Left lung (tissue), 10 donors: ENCODE measurements around the gene PDCD2. TPM values are rescaled to one million over a fixed set of nuclear protein-coding genes. Genes with fewer than 3 reads are reported as not detected.

Source experiments
- ATAC-seq: fragments of 200-7000 bp; cut with Tn5 transposase; one replicate; pipeline ENCODE4 v1.9.1; 2020; ENCODE audit warnings: moderate library complexity
- DNase-seq, 4 donors: peaks; one replicate each; pipeline ENCODE4 v3.0.0-alpha.2; 2013 to 2020
- H3K27ac ChIP-seq, 2 donors: fragments of 200-600 bp; sonication (generic) in 1 of 2; one replicate each; pipeline versions ENCODE4 v1.5.0 to v1.8.0; 2020 to 2021
- H3K27me3 ChIP-seq, 2 donors: fragments of 200-600 bp; sonication (generic) in 1 of 2; one replicate each; pipeline versions ENCODE4 v1.5.0 to v1.8.0; 2020 to 2021
- H3K36me3 ChIP-seq, 2 donors: fragments of 200-600 bp; sonication (generic) in 1 of 2; one replicate each; pipeline versions ENCODE4 v1.5.0 to v1.8.0; 2020 to 2021
- H3K4me1 ChIP-seq, 2 donors: fragments of 200-600 bp; one replicate each; pipeline ENCODE4 v1.8.0; 2021
- H3K4me3 ChIP-seq, 2 donors: fragments of 200-600 bp; sonication (generic) in 1 of 2; one replicate each; pipeline versions ENCODE4 v1.5.0 to v1.8.0; 2020 to 2021; ENCODE audit warnings: mild to moderate bottlenecking in 1 of 2
- H3K9me3 ChIP-seq, 2 donors: fragments of 200-600 bp; sonication (generic) in 1 of 2; one replicate each; pipeline versions ENCODE4 v1.5.0 to v1.8.0; 2020 to 2021
- intact Hi-C, 2 donors: fragments of 100-400 bp; cut with DNase I; formaldehyde crosslinking; loops; one replicate each; pipeline versions ENCODE4 v1.11.2 to v1.14.2; 2022
- polyA plus RNA-seq, 6 donors: library from polyadenylated mRNA; unstranded; fragments of 120-200 nt; gene quantifications; one replicate each; pipeline ENCODE4 v1.2.1, GENCODE V29; 2013; ENCODE audit not compliant: insufficient read length in 6 of 6
- total RNA-seq, 2 donors: library from RNA; stranded (reverse); fragmentation: NEBNext Ultra II Directional; extraction: Animal tissue kit (Norgen Biotek cat#: 25700); gene quantifications; one replicate each; pipeline ENCODE4 v1.2.1, GENCODE V29; 2021
- TF ChIP-seq, protein P1 (sequence below), 2 donors: fragments of 200-600 bp; sonication (generic) in 1 of 2; IDR thresholded peaks; one replicate each; pipeline versions ENCODE4 v1.5.0 to v1.8.0; 2021; ENCODE audit warnings: antibody characterized with exemption in 2 of 2
- donor health status: DM: no; HTN: yes; CAD: no.
- donor health status: DM: no; HTN: no; CAD: no.

PDCD2 gene
- total and polyA plus RNA-seq, 8 donors = 39.7 to 72.4 (median 64.9) TPM

- Histone ChIP-seq H3K27ac (no peak overlapping the region), H3K36me3 (no peaks in the 10 kb centered on the region), H3K4me3 (no peak overlapping the region), H3K27me3 (no peaks in the 10 kb centered on the region), H3K9me3 (no peaks in the 10 kb centered on the region), H3K4me1 (peaks cover 0 to 8% of the 10 kb centered on the region in 2 donors)
- ATAC-seq (no peak), DNase-seq (no peak)
- intact Hi-C loops = loop anchor here in 1 of 2 donors (10.0 kb wide), 1 partner anchor 741 kb away; no protein-coding TSS in a partner anchor
- TF ChIP-seq, protein P1, sequence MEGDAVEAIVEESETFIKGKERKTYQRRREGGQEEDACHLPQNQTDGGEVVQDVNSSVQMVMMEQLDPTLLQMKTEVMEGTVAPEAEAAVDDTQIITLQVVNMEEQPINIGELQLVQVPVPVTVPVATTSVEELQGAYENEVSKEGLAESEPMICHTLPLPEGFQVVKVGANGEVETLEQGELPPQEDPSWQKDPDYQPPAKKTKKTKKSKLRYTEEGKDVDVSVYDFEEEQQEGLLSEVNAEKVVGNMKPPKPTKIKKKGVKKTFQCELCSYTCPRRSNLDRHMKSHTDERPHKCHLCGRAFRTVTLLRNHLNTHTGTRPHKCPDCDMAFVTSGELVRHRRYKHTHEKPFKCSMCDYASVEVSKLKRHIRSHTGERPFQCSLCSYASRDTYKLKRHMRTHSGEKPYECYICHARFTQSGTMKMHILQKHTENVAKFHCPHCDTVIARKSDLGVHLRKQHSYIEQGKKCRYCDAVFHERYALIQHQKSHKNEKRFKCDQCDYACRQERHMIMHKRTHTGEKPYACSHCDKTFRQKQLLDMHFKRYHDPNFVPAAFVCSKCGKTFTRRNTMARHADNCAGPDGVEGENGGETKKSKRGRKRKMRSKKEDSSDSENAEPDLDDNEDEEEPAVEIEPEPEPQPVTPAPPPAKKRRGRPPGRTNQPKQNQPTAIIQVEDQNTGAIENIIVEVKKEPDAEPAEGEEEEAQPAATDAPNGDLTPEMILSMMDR (IDR thresholded peaks at IDR 0.05) = no peak
These were observed 58.6 kb downstream of the PDCD2 start for GRCh38 chr6:170525795-170526194.

Other genes with a start within 250 kb of the PDCD2 start
- 100 to 1,000 TPM; 111 to 173 TPM for gene PSMB1, start 31.3 kb downstream of the PDCD2 start, total RNA-seq
- gene PSMB1, start 31.3 kb downstream of the PDCD2 start, polyA plus RNA-seq = 100 to 1,000 TPM; 165 to 182 (median 173) TPM
- 10 to 100 TPM in 1 of 2 donors, 1 to 10 TPM in 1; 9.0 to 12.9 TPM for gene TBP, start 30.3 kb downstream of the PDCD2 start, total RNA-seq
- gene TBP, start 30.3 kb downstream of the PDCD2 start, polyA plus RNA-seq = 10 to 100 TPM; 21.9 to 27.2 (median 24.5) TPM